Body of pancreas (tissue), 4 donors: Measurements from ENCODE around the gene REXO4.

Experiments
- POLR2A ChIP-seq, 3 donors: fragments of 450-650 bp; IDR thresholded peaks; one replicate each; pipeline ENCODE4 v1.6.1; 2016; ENCODE audit warnings: antibody characterized with exemption in 3 of 3, mild to moderate bottlenecking in 2 of 3
- TF ChIP-seq, protein P1 (sequence below), 7 experiments: fragments of 450-650 bp in 4 of 7; fragments of 200-600 bp in 3 of 7; sonication (generic) in 3 of 7; IDR thresholded peaks; one replicate each; pipeline ENCODE4 v1.5.1; 2016 to 2019; ENCODE audit warnings: antibody characterized with exemption in 7 of 7

DNA sequence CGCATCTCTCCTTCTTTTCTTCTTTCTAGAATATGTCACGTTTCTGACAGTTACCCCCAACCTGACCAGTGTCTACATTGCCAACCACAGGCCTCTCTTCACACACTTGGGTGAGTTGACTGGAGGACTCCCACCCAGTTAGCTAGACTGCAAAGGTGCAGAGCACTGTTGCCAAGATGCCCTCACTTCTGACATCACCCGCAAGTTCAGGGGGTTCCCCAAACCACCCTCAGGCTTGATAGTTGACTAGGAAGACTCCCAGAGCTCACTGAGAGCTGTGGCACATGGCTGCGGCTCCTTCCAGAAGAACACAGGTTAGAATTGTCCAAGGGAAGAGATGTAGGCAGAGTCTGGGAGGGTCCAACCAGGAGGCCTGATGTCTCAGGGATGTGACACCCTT, 21.5 kb upstream of the REXO4 start:
- TF ChIP-seq POLR2A (IDR thresholded peaks at IDR 0.05) = no peak
- TF ChIP-seq, protein P1, sequence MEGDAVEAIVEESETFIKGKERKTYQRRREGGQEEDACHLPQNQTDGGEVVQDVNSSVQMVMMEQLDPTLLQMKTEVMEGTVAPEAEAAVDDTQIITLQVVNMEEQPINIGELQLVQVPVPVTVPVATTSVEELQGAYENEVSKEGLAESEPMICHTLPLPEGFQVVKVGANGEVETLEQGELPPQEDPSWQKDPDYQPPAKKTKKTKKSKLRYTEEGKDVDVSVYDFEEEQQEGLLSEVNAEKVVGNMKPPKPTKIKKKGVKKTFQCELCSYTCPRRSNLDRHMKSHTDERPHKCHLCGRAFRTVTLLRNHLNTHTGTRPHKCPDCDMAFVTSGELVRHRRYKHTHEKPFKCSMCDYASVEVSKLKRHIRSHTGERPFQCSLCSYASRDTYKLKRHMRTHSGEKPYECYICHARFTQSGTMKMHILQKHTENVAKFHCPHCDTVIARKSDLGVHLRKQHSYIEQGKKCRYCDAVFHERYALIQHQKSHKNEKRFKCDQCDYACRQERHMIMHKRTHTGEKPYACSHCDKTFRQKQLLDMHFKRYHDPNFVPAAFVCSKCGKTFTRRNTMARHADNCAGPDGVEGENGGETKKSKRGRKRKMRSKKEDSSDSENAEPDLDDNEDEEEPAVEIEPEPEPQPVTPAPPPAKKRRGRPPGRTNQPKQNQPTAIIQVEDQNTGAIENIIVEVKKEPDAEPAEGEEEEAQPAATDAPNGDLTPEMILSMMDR (IDR thresholded peaks at IDR 0.05) = no peak
